Progenitor cell of endocrine pancreas (in vitro differentiated cells): ENCODE results near the gene ZNF366. TPM values are rescaled to one million over a fixed set of nuclear protein-coding genes. Genes with fewer than 3 reads are reported as not detected.

Experiments
- DNase-seq: peaks from one replicate; pipeline ENCODE4 v3.0.0; 2021; ENCODE audit warnings: low spot score; ENCODE audit not compliant: unreplicated experiment
- H3K27ac Mint-ChIP-seq: 2 replicates; pipeline ENCODE4 v1.8.0; 2021; ENCODE audit warnings: mild to moderate bottlenecking, moderate library complexity, mixed read lengths
- H3K27me3 Mint-ChIP-seq: 2 replicates; pipeline ENCODE4 v1.8.0; 2021; ENCODE audit warnings: mixed read lengths
- H3K36me3 Mint-ChIP-seq: 2 replicates; pipeline ENCODE4 v1.8.0; 2022; ENCODE audit warnings: mixed read lengths; ENCODE audit not compliant: insufficient read depth
- H3K4me1 Mint-ChIP-seq: 2 replicates; pipeline ENCODE4 v1.8.0; 2021; ENCODE audit warnings: low read depth, mixed read lengths
- H3K4me3 Mint-ChIP-seq: 2 replicates; pipeline ENCODE4 v1.8.0; 2021; ENCODE audit warnings: low read depth, mild to moderate bottlenecking, moderate library complexity, mixed read lengths
- H3K9me3 Mint-ChIP-seq: 2 replicates; pipeline ENCODE4 v1.8.0; 2021; ENCODE audit warnings: low read depth, mixed read lengths
- total RNA-seq: library from RNA; stranded (reverse); gene quantifications from 2 replicates; pipeline ENCODE4 v1.2.1, GENCODE V29; 2021
- TF ChIP-seq, protein P1 (sequence below): fragments of 200-600 bp; sonication (generic); IDR thresholded peaks from one replicate; pipeline ENCODE4 v1.5.0; 2021; ENCODE audit warnings: antibody characterized with exemption, mild to moderate bottlenecking; ENCODE audit not compliant: unreplicated experiment

The ZNF366 gene
- total RNA-seq, 1 donor from 2014 or later, result not detected

DNA sequence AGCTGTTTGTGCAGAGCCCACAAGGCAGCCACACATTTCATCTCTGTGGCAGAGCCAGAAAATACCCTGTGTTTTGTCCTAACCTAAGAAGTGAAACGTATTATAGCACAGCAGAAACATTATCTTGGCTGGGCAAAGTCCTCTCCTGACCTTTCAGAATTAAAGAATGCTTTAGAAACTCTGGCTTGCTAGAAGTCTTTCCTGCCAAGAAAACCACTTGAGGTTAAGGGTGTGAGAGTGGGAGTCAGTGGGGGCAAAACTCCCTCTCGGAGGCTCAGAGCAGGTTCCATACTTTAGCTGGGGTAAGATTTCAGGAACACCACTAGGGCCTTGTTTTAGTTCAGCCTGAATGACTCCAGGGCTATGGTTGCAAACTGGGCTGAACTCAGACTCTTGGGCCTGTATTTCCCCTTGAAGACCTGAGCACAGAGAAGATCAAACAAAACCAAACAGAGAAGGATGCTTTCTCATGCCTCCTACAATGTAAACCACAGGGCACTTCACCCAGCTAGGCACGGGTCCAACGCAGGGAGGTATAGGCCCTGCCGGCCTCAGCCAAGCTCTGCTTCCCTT, 48.0 kb downstream of the ZNF366 start:
- no peaks in the 10 kb centered on the region for H3K9me3 Mint-ChIP-seq
- H3K27ac Mint-ChIP-seq, result no peak overlapping the region
- no peaks in the 10 kb centered on the region for H3K4me1 Mint-ChIP-seq
- TF ChIP-seq, protein P1, sequence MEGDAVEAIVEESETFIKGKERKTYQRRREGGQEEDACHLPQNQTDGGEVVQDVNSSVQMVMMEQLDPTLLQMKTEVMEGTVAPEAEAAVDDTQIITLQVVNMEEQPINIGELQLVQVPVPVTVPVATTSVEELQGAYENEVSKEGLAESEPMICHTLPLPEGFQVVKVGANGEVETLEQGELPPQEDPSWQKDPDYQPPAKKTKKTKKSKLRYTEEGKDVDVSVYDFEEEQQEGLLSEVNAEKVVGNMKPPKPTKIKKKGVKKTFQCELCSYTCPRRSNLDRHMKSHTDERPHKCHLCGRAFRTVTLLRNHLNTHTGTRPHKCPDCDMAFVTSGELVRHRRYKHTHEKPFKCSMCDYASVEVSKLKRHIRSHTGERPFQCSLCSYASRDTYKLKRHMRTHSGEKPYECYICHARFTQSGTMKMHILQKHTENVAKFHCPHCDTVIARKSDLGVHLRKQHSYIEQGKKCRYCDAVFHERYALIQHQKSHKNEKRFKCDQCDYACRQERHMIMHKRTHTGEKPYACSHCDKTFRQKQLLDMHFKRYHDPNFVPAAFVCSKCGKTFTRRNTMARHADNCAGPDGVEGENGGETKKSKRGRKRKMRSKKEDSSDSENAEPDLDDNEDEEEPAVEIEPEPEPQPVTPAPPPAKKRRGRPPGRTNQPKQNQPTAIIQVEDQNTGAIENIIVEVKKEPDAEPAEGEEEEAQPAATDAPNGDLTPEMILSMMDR, result no peak
- peaks cover 7% of the 10 kb centered on the region for H3K27me3 Mint-ChIP-seq
- H3K4me3 Mint-ChIP-seq, result no peak overlapping the region
- H3K36me3 Mint-ChIP-seq, result no peaks in the 10 kb centered on the region
- DNase-seq, result no peak

DNA sequence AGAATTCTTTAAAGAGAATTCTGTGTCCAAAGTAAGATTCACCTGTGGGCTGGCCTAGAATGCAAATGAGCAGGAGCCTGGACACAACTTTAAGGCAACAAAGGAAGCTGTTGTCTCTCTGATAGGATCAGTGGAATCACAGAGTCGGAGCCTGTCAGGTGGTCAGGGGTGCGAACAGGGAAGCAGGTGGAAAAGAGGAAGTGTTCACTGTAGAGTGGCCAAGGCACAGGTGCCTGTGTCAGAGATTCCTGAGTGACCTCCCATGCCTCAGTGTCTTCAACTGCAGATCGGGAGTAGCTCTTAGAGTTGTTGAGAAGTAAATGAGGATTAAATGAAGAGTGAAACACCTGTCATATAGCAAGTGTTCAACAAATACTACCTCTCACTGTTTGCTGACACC, 48.8 kb downstream of the ZNF366 start:
- TF ChIP-seq, protein P1, result no peak
- DNase-seq, result no peak
- Mint-ChIP-seq H3K9me3 (no peaks in the 10 kb centered on the region), H3K36me3 (no peaks in the 10 kb centered on the region), H3K4me1 (no peaks in the 10 kb centered on the region), H3K27me3 (peaks cover 7% of the 10 kb centered on the region), H3K27ac (no peak overlapping the region), H3K4me3 (no peak overlapping the region)

DNA sequence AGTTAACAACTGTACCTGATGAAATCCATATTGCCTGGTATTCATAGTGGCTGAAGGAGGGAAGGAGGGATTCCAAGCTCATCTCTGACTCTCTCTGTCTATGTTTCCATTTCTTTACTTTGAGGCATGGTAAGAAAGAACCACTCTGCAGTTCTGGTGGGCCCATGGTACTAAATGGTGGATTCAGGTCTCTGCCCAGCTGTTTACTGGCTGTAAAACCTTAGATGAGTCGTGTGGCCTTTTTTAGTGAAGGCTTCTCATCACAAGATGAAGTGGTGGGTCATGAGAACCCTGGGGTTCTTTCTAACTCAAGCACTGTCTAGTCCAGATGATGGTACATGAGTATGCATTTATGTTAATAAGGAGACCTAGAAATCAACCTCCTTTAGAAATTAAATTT, 49.7 kb downstream of the ZNF366 start:
- H3K4me1 Mint-ChIP-seq, result no peaks in the 10 kb centered on the region
- no peaks in the 10 kb centered on the region for H3K36me3 Mint-ChIP-seq
- no peaks in the 10 kb centered on the region for H3K9me3 Mint-ChIP-seq
- H3K4me3 Mint-ChIP-seq, result no peak overlapping the region
- H3K27ac Mint-ChIP-seq, result no peak overlapping the region
- DNase-seq, result no peak
- peaks cover 7% of the 10 kb centered on the region for H3K27me3 Mint-ChIP-seq
- TF ChIP-seq, protein P1, result no peak

DNA sequence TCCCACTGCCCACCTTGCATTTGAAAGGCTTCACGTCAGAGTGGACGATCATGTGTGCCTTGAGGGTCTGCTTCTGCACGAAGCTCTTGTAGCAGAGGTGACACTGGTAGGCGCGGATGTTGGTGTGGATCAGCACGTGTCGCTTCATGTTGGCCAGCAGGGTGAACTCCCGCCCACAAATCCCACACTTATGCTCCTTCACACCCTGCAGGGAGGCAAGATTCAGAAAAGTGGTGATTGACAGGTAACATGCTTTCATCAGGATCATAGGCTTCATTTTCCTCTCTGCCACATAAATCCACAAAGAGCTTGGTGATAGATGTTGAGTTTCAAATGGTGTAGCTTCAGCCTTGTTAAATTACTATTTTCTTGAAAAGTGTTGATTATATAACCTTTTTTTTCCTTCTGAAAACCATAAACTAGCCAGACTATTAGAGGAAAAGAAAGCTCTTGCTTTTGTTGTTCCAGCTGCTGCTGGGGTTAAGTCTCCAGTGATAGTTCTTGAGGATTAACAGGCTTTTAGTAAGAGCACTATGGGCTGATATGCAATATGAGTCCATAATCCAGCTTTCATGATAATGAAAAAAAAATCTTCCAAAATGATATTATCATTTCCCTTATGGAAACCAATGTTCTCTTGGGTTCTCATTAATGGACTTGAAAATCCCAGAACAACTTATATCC, 50.7 kb downstream of the ZNF366 start:
- Mint-ChIP-seq H3K27ac (no peak overlapping the region), H3K4me3 (no peak overlapping the region)

DNA sequence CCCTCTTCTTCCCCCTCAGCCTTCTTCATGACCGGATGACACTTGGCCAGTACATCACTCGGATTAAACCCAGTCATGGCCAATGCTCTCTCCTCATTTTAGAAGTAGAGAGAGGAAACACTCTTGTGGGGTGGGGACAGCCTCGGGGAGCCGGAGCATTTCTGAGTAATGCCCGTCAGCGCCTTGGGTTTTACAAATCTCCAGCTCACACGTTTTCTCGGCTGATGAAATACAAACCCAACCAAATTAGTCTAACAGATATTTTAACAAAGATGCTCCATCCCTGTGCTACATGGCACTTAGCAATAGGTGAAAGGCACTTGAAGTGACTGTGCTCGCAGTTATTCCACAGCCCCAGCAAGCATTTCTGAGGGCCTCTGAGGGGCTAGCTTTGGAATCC, 51.7 kb downstream of the ZNF366 start:
- no peak for DNase-seq
- H3K4me1 Mint-ChIP-seq, result no peaks in the 10 kb centered on the region
- no peaks in the 10 kb centered on the region for H3K36me3 Mint-ChIP-seq
- H3K4me3 Mint-ChIP-seq, result no peak overlapping the region
- H3K27me3 Mint-ChIP-seq, result peaks cover 10% of the 10 kb centered on the region
- no peaks in the 10 kb centered on the region for H3K9me3 Mint-ChIP-seq
- H3K27ac Mint-ChIP-seq, result no peak overlapping the region
- TF ChIP-seq, protein P1, result no peak

More for the DNA sequence above, 50.7 kb downstream of the ZNF366 start:
- H3K4me1 Mint-ChIP-seq, result no peaks in the 10 kb centered on the region
- H3K9me3 Mint-ChIP-seq, result no peaks in the 10 kb centered on the region
- TF ChIP-seq, protein P1, result no peak
- no peak for DNase-seq
- peaks cover 7% of the 10 kb centered on the region for H3K27me3 Mint-ChIP-seq
- H3K36me3 Mint-ChIP-seq, result no peaks in the 10 kb centered on the region
